HG03159 (cell line): Measurements from ENCODE around the gene CAMTA1.

Experiments
- ATAC-seq: cut with Tn5 transposase; IDR thresholded peaks from one replicate; pipeline ENCODE4 v1.9.1; 2021; ENCODE audit warnings: mild to moderate bottlenecking, moderate library complexity; ENCODE audit not compliant: unreplicated experiment

CAMTA1 gene

DNA sequence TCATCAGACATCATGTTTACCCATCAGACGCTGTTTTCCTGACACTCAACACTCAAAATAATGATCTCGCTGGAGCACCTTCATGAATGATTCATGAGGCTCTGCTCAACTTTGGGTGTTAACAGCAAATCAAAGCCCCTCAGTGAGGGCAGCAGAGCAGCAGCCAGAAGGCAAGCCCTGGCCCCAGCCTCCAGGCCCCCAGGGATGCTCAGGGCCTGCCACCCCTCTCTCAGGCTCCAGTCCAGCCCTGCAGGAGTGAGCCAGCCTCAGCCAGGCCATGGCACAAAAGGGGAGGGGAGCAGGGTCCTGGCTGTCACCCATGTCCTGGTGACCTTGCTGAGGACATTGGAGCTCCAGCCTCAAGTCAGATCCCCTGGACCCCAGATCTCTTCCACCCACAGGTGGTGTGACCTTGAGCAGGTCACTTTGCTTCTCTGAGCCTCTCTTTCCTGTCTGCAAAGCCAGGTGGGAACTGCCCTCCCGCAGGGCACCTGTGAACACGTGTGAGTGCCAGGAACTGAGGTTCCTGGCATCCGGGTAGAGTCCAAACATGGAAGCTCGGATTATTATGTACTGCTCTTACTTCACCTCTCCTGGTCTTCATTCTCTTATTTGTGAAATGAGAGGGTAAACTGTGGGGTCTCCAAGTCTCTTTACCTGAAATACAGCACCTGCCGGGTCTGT is 824.2 kb downstream of the CAMTA1 start:
- ATAC-seq: no peak

GRCh38 chr1:7610106-7610731 is 825.0 kb downstream of the CAMTA1 start:
- no peak for ATAC-seq

DNA sequence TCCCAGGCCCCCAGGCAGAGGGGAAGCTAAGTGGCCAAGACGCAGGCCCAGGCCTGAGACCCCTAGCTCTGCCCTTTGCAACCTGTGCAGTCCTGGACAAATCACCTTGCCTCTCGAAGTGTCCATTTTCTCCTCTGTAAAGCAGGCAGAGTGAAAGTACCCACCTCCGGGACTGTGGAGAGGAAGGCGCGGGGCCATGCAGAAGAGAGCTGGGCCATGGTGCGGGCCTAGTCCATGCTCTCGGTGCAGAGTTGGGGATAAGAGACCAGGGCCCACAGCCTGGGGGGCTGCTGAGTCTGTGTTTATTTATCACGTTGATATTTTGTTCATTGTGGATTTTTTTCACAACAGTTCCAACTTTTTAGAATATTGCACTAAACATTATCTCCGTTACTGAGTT is 825.7 kb downstream of the CAMTA1 start:
- no peak for ATAC-seq

GRCh38 chr1:7611421-7612010 is 826.3 kb downstream of the CAMTA1 start:
- no peak for ATAC-seq

DNA sequence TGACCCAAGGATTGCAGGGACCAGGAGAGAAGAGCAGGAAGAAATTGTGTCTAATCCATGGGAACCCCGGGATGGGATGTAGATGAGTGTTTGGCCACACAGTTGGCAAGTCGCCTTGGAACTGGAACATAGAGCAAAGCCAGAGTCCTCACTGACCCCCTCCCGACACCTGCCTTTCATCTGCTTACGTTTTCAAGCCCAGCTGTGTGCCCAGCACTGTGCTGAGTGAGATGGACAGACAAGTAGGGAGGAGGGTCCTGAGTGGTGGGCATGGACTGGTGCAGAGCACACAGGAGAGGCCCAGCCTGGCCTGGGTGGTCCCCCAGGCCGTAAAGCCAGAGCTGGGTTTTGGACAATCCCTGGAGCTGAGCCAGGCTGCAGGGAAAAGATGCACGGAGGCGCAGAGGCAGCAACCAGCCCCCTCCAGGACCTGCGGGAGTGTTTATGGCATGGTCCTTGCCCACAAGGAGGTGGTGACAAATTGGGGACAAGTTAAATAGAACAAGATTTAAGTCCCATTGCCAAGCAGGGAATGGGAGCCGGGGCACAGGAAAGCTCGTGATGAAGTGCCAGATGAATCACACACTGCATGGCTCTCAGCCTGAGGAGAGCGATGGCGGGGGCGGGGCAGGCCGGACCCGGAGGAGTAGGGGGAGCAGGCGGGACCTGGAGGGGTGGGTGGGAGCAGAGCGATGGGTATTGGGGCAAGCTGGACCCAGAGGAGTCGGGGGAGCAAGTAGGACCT is 828.0 kb downstream of the CAMTA1 start:
- no peak for ATAC-seq

DNA sequence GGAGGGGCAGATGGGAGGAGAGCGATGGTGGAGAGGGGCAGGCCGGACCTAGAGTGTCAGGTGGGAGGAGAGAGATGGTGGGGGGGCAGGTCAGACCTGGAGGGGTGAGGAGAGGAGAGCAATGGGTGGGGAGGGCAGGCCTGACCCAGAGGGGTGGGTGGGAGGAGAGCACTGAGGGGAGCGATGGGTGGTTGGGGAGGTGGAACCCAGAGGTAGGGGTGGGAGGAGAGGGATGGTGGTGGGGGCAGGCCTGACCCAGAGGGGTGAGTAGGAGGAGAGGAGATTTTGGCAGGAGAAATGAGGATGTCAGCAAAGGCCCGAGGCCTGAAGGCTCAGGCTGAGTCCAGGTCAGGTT is 828.6 kb downstream of the CAMTA1 start:
- ATAC-seq: no peak

GRCh38 chr1:7614576-7615074 is 829.4 kb downstream of the CAMTA1 start:
- no peak for ATAC-seq

DNA sequence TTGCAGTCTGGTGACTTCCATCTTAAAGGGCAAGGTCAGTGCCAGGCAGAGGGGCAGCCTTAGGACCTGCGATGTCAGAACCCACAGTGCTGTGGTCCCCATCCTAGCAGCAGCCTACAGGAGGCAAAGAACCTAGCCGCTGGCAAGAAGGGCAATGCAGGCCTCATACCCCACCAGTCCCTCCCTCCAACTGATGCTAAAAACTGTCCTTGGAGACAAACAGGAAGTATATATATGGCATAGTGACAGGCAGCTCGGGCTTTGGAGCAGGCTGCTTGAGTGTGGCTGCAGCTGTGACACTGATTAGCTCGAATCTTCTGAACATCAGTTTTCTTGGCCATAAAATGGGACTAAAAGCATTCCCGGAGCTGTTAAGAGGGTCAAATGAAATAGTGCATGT is 829.9 kb downstream of the CAMTA1 start:
- ATAC-seq: no peak

- no peak for ATAC-seq
Observed at GRCh38 chr1:7616076-7616832, 831.0 kb downstream of the CAMTA1 start.

DNA sequence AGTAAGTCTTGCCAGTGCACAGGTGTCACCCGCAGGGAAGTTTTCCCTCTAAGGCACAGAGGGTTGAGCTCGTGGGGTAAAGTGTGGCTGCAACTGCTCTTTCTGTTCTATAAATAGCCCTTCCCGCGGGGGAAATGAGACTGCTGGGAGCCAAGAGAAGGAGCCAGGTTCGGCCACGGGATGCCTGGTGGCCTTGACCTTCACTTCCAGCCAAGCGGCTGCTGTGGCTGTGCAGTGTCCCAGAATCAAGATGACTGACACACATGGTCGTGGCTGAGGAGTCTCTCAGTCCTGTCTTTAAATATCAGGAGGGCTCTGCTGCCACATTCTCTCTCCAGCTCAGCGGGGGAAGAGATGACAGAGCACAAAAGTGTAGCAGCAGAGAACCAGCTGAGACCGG is 831.7 kb downstream of the CAMTA1 start:
- no peak for ATAC-seq

DNA sequence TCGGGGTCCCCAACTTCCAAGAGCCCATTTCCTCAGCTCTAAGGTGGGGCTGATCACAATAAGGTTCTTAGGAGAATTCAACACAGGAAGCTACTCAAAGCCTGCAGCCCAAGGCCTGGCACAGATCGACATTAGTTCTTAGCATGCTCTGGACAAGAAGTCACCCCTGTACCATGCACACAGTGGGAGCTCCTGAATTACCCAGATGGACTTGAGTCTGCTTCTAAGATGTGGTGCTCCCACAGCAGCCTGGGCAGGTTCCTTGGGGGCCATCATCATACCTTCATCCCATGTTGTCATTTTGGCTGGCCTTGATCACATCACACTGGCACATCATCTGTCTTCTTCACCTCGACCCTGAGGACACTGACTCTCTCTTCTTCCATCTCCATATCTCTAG is 832.6 kb downstream of the CAMTA1 start:
- no peak for ATAC-seq

- no peak for ATAC-seq
Observed at GRCh38 chr1:7620196-7620595, 834.9 kb downstream of the CAMTA1 start.

GRCh38 chr1:7621334-7622219 is 836.3 kb downstream of the CAMTA1 start:
- no peak for ATAC-seq

- no peak for ATAC-seq
Observed at GRCh38 chr1:7623842-7624241, 838.6 kb downstream of the CAMTA1 start.

DNA sequence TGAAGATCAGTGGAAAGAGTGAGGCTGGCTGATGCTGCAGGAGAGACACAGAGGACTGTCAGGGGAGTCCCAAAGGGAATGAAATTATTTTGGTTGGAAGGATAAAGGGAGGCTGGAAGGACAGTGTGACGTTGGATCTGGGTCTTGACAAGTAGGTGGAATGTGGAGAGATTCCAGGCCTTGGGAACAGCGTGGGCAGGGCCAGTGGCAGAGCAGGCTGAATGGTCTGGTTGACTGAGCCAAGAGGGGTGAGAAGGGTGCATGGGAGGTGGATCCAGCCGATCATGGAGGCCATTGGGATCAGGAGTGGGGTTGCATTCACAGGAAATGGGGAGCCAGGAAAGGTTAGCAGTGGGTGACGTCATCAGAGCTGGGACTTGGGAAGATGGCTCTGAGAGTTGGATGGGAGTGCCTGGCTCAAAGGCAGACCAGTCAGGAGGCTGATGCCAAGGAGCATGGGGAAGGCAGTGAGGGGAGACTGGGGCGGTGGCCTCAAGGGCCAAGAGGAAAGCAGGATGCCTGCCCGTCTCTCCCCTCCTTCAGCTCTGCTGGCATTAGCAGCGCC is 839.6 kb downstream of the CAMTA1 start:
- ATAC-seq: no peak

DNA sequence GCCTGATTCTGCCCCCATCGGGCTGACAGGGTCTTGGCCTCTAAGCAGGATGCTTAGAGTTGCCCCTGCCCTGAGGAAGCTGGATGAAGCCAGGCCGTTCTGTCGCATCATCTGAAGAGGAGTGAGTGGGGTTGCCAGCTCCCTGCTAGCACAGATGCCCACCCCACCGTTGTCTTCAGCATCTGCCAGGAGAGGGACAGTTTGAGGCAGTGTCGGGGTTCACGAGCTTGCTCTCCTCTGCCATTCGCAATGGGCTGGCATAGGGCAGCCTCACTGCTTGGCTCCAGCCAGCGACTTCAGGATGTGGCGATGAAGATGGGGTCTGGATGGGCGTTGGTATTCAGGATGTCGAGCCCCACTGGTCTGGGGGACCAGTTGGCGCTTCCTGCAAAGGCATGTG is 840.1 kb downstream of the CAMTA1 start:
- no peak for ATAC-seq

GRCh38 chr1:7628273-7628672 is 843.0 kb downstream of the CAMTA1 start:
- no peak for ATAC-seq

DNA sequence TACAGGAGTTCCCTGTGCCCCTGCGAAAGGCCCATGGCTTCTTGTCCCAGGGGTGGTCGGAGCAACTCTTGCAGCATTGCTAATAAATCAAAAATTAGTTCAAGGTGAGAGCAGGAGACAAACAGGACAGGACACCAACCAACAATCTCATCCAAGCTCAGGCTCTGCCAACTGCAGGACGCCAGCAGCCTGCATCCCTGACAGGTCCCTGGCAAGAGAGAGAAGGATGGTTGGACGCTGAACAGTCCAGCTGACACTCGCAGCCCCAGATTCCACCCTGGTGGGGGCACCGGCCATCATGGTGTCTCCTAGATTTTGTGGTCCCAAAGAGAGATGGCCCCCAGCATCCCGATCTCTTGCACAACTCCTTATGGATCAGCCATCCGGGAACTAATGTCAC is 843.8 kb downstream of the CAMTA1 start:
- ATAC-seq: no peak

DNA sequence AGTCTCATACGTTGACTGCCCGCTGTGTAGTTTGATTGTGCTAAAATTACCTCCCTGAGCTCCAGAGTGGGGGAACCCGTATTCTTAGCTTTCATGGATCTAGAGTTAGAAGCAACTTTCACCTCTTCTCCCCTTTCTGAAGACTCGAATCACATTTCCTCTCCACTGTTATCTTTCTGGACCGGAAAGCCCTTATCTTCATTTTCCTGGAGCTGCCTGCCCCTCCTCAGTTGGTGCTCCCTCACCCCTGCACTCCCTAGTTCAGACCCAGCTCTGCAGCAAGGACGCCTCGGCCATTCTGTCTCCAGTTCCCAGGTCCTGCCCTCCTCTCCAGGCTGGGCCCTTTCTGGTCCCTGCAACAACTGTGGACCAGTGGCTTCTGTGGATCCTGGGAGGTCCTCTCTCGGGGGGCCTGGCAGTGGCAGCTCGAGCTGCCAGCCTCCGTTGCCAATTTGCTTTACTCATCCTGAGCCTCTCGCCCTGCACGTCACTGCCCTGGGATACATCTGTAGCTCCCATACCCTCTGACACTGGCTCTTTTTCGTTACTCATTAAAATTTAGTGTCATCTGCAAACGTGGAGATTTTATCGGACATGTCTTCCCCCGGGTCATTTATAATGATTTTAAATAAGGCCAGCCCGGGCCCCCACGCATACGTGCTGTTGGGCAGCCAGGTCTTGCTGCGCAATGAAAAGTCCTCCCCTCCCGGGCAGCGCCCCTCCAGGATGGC is 844.4 kb downstream of the CAMTA1 start:
- no peak for ATAC-seq
